Endothelial cell of umbilical vein (primary cell): Measurements from ENCODE around the gene KRT3. TPM values are rescaled to one million over a fixed set of nuclear protein-coding genes. Genes with fewer than 3 reads are reported as not detected.

ENCODE experiments used
- BruUV-seq: library from RNA; stranded (reverse); fragments of 400-500 nt; replicated peaks from 2 replicates; lab custom pipeline; 2021; lab: Mats Ljungman, UMichigan
- CTCF ChIA-PET: fragments of 300-600, 350-600 bp; sonication (Branson Sonifier 250); formaldehyde crosslinking; loops from one replicate; lab custom pipeline; 2021; ENCODE audit warnings: antibody characterized with exemption, inconsistent platforms; lab: Charles Lee
- POLR2A ChIA-PET: fragments of 300-600, 350-600 bp; sonication (Branson Sonifier 250); formaldehyde crosslinking; loops from one replicate; lab custom pipeline; 2021; ENCODE audit warnings: antibody characterized with exemption, inconsistent platforms; lab: Charles Lee
- DNase-seq: peaks from one replicate; pipeline ENCODE4 v3.0.0-alpha.2; 2011; ENCODE audit warnings: low read depth, low spot score
- FAIRE-seq: peaks from 2 replicates; lab custom pipeline; 2011; peaks lifted over from hg19 to GRCh38; lab: Jason Lieb, UNC
- H2AFZ ChIP-seq: 2 replicates; pipeline ENCODE4 v1.6.0; 2012; ENCODE audit warnings: low read depth, low read length, control low read depth, inconsistent platforms
- H3K27ac ChIP-seq: 2 replicates; pipeline ENCODE4 v1.5.1; 2011; ENCODE audit warnings: low read depth, mild to moderate bottlenecking, control low read depth, low read length, moderate library complexity; ENCODE audit not compliant: insufficient read depth
- H3K27me3 ChIP-seq, 2 experiments: 2 replicates each; pipeline versions ENCODE4 v1.6.0 to v1.6.1; 2011; ENCODE audit warnings: low read length in 2 of 2, mixed read lengths in 1 of 2; ENCODE audit not compliant: control insufficient read depth in 2 of 2, insufficient read depth in 2 of 2
- H3K36me3 ChIP-seq, 2 experiments: 2 replicates in 1 of 2; 3 replicates in 1 of 2; pipeline ENCODE4 v1.5.1; 2011; ENCODE audit warnings: low read length in 2 of 2, mild to moderate bottlenecking in 1 of 2, moderate library complexity in 1 of 2; ENCODE audit not compliant: control insufficient read depth in 2 of 2, insufficient read depth in 2 of 2; ENCODE audit errors: extremely low read depth in 1 of 2
- H3K4me1 ChIP-seq: 3 replicates; pipeline ENCODE4 v1.5.1; 2011; ENCODE audit warnings: mild to moderate bottlenecking, low read length; ENCODE audit not compliant: control insufficient read depth, insufficient read depth; ENCODE audit errors: extremely low read depth
- H3K4me2 ChIP-seq: 2 replicates; pipeline ENCODE4 v1.6.1; 2011; ENCODE audit warnings: low read length, control low read depth, mixed read lengths; ENCODE audit not compliant: insufficient read depth
- H3K4me3 ChIP-seq, 3 experiments: fragments of 200-600 bp in 1 of 3; sonication (generic), shearing (Covaris generic) in 1 of 3; replicated peaks in 1 of 3; 2 replicates each; pipeline ENCODE4 v1.5.1; 2011 to 2016; ENCODE audit warnings: control low read depth in 3 of 3, low read length in 3 of 3, mild to moderate bottlenecking in 2 of 3, inconsistent platforms in 1 of 3, low read depth in 1 of 3, moderate library complexity in 1 of 3; ENCODE audit not compliant: insufficient read depth in 1 of 3
- H3K79me2 ChIP-seq: 2 replicates; pipeline ENCODE4 v1.6.0; 2012; ENCODE audit warnings: low read length, inconsistent platforms; ENCODE audit not compliant: control insufficient read depth, insufficient read depth
- H3K9ac ChIP-seq: replicated peaks from 2 replicates; pipeline ENCODE3; 2011; ENCODE audit warnings: low read length, control low read depth; ENCODE audit not compliant: insufficient read depth; ENCODE audit errors: extremely low read depth
- H3K9me1 ChIP-seq: replicated peaks from 3 replicates; pipeline ENCODE4 v1.6.0; 2011; ENCODE audit warnings: mild to moderate bottlenecking, low read length; ENCODE audit not compliant: control insufficient read depth, insufficient read depth; ENCODE audit errors: extremely low read depth
- H3K9me3 ChIP-seq: replicated peaks from 2 replicates; pipeline ENCODE4 v1.5.1; 2012; ENCODE audit warnings: low read length, inconsistent platforms; ENCODE audit not compliant: control insufficient read depth, insufficient read depth
- H4K20me1 ChIP-seq: replicated peaks from 2 replicates; pipeline ENCODE3; 2011; ENCODE audit warnings: mild to moderate bottlenecking, low read length; ENCODE audit not compliant: control insufficient read depth, insufficient read depth; ENCODE audit errors: extremely low read depth
- EZH2 ChIP-seq: IDR thresholded peaks from 2 replicates; pipeline ENCODE4 v1.6.1; 2012; ENCODE audit warnings: borderline replicate concordance, low read depth, mild to moderate bottlenecking, moderate library complexity, low read length, inconsistent platforms; ENCODE audit not compliant: severe bottlenecking
- FOS ChIP-seq: IDR thresholded peaks from 2 replicates; pipeline ENCODE4 v1.6.1; 2011; ENCODE audit warnings: mild to moderate bottlenecking, low read length, moderate library complexity, borderline replicate concordance; ENCODE audit not compliant: insufficient read depth
- GATA2 ChIP-seq: IDR thresholded peaks from 2 replicates; pipeline ENCODE4 v1.7.0; 2011; ENCODE audit warnings: low read depth, mild to moderate bottlenecking, moderate library complexity, mixed read lengths, low read length; ENCODE audit not compliant: insufficient read length, insufficient read depth
- JUN ChIP-seq: IDR thresholded peaks from 2 replicates; pipeline ENCODE4 v1.6.1; 2011; ENCODE audit warnings: borderline replicate concordance, low read depth; ENCODE audit not compliant: insufficient read length, insufficient read depth
- MYC ChIP-seq: IDR thresholded peaks from one replicate; pipeline ENCODE4 v1.6.1; 2011; ENCODE audit warnings: mild to moderate bottlenecking, low read depth, low read length
- POLR2A ChIP-seq: IDR thresholded peaks from 2 replicates; pipeline ENCODE4 v1.6.1; 2012; ENCODE audit warnings: low read depth, mild to moderate bottlenecking, control low read depth, low read length
- POLR2AphosphoS5 ChIP-seq: IDR thresholded peaks from 2 replicates; pipeline ENCODE4 v1.6.1; 2012; ENCODE audit warnings: low read depth, mild to moderate bottlenecking, control low read depth, low read length, moderate library complexity; ENCODE audit not compliant: insufficient read depth
- dilution Hi-C: fragments of 300-500 bp; cut with MboI; formaldehyde crosslinking; loops from one replicate; pipeline ENCODE4 v1.15.0; 2019; ENCODE audit warnings: low sequenced_read_pairs; ENCODE audit not compliant: extremely low pct_ligation_motif_present
- intact Hi-C: fragments of 100-400 bp; cut with micrococcal nuclease; formaldehyde crosslinking; loops from one replicate; pipeline ENCODE4 v1.10.0; 2022
- polyA plus RNA-seq, 4 experiments: library from polyadenylated mRNA; depleted of rRNA in 3 of 4; stranded (reverse) in 3 of 4; unstranded in 1 of 4; fragments of >200 nt; gene quantifications; 2 replicates each; pipeline versions ENCODE4 v1.2.1 to v1.2.3, GENCODE V29; 2011 to 2012; ENCODE audit warnings: missing spikeins in 1 of 4
- total RNA-seq: library from RNA; stranded (reverse); gene quantifications from 2 replicates; pipeline ENCODE4 v1.2.3, GENCODE V29; 2021
- TF ChIP-seq, protein P1 (sequence below), 2 donors: IDR thresholded peaks; 1 replicate in 1 of 2; 2 replicates in 1 of 2; pipeline ENCODE4 v1.5.1; 2011; ENCODE audit warnings: low read length in 2 of 2, mild to moderate bottlenecking in 2 of 2, moderate library complexity in 2 of 2, control low read depth in 1 of 2, inconsistent platforms in 1 of 2, low read depth in 1 of 2; ENCODE audit not compliant: insufficient read depth in 1 of 2; ENCODE audit errors: extremely low read depth in 1 of 2
- TF ChIP-seq, protein P2 (sequence below): IDR thresholded peaks from 2 replicates; pipeline ENCODE4 v1.6.1; 2011; ENCODE audit not compliant: insufficient read depth, insufficient read length

Gene KRT3
- total and polyA plus RNA-seq, 2 donors (not counting 3 experiments of a cell fraction or from before 2014, with no cell fraction given), result not detected

DNA sequence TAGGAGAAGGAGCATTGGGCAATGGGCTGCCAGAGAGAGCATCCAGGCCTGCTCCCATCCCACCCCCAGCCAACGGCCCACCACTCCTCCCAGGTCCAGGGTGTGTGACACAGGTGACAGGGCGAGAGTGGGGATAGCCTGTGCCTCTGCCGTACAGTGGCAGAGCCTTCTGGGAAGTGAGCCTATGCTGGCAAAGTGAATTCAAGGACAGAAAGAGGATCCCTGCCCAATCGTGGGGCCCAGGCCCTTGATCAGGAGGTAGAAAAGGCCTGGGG is 38.7 kb upstream of the KRT3 start:
- POLR2A ChIA-PET, result no interaction called here
- dilution Hi-C loops, result no loop called here
- Histone ChIP-seq H3K4me2 (no peak overlapping the region), H4K20me1 (no peaks in the 10 kb centered on the region), H3K4me1 (peaks cover 4% of the 10 kb centered on the region), H3K79me2 (no peaks in the 10 kb centered on the region), H3K27me3 (peaks cover 2 to 3% of the 10 kb centered on the region in 2 experiments), H3K9me3 (no peaks in the 10 kb centered on the region), H3K9me1 (no peaks in the 10 kb centered on the region), H3K4me3 (no peak overlapping the region), H3K36me3 (no peaks in the 10 kb centered on the region), H3K9ac (no peak overlapping the region), H3K27ac (no peak overlapping the region), H2AFZ (no peak overlapping the region)
- intact Hi-C loops, result no loop called here
- CTCF ChIA-PET, result no interaction called here
- DNase-seq, result no peak
- FAIRE-seq, result no peak
- TF ChIP-seq, protein P1, sequence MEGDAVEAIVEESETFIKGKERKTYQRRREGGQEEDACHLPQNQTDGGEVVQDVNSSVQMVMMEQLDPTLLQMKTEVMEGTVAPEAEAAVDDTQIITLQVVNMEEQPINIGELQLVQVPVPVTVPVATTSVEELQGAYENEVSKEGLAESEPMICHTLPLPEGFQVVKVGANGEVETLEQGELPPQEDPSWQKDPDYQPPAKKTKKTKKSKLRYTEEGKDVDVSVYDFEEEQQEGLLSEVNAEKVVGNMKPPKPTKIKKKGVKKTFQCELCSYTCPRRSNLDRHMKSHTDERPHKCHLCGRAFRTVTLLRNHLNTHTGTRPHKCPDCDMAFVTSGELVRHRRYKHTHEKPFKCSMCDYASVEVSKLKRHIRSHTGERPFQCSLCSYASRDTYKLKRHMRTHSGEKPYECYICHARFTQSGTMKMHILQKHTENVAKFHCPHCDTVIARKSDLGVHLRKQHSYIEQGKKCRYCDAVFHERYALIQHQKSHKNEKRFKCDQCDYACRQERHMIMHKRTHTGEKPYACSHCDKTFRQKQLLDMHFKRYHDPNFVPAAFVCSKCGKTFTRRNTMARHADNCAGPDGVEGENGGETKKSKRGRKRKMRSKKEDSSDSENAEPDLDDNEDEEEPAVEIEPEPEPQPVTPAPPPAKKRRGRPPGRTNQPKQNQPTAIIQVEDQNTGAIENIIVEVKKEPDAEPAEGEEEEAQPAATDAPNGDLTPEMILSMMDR (IDR thresholded peaks at IDR 0.05; ENCODE audit: extremely low read depth in 1 of 2, insufficient read depth in 1 of 2, low read depth in 1 of 2, low read length in 2 of 2), result no peak
- no peak for TF ChIP-seq FOS
- no peak for TF ChIP-seq POLR2A
- TF ChIP-seq JUN, result no peak
- no peak for TF ChIP-seq POLR2AphosphoS5
- TF ChIP-seq, protein P2, sequence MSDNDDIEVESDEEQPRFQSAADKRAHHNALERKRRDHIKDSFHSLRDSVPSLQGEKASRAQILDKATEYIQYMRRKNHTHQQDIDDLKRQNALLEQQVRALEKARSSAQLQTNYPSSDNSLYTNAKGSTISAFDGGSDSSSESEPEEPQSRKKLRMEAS, result no peak
- no peak for TF ChIP-seq MYC
- TF ChIP-seq GATA2, result no peak
- TF ChIP-seq EZH2, result no peak
- BruUV-seq, result no TSS peak
